ENCODE measurements around the gene COG1.

DNA sequence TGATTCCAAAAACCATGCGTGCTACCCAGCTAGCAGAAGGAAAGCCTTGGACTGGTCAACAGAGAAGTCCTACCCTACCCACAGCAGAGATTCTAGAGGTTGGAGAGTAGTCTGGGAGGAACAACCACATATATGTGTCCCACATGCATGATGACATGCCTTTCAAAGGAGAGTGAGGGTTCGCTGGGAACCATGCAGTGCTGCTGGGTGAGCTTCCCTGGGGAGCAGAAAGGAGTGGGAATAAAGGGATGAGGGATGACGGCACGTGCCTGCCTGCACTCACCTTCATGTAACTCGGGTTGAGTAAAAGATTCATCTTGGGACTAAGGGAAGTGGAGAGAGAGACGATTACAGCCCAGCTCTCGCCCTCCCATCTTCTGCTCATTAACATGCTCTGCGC is 59.0 kb downstream of the COG1 start:
- TF ChIP-seq, protein P1, sequence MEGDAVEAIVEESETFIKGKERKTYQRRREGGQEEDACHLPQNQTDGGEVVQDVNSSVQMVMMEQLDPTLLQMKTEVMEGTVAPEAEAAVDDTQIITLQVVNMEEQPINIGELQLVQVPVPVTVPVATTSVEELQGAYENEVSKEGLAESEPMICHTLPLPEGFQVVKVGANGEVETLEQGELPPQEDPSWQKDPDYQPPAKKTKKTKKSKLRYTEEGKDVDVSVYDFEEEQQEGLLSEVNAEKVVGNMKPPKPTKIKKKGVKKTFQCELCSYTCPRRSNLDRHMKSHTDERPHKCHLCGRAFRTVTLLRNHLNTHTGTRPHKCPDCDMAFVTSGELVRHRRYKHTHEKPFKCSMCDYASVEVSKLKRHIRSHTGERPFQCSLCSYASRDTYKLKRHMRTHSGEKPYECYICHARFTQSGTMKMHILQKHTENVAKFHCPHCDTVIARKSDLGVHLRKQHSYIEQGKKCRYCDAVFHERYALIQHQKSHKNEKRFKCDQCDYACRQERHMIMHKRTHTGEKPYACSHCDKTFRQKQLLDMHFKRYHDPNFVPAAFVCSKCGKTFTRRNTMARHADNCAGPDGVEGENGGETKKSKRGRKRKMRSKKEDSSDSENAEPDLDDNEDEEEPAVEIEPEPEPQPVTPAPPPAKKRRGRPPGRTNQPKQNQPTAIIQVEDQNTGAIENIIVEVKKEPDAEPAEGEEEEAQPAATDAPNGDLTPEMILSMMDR (IDR thresholded peaks at IDR 0.05), result no peak
- no peak for TF ChIP-seq EZH2 (IDR thresholded peaks at IDR 0.05)
